ELR (cell line): Measurements from ENCODE around the gene PLCB1.
"Not testable (repeated sequence)": the region's sequence is repeated elsewhere in the genome, so short reads cannot be mapped to it uniquely, and the experiment has no call there.

Experiments used
- DNase-seq: peaks from one replicate; pipeline ENCODE4 v3.0.0-alpha.2; 2015; ENCODE audit warnings: low read depth

The PLCB1 gene

GRCh38 chr20:8131598-8132483, at the start of gene PLCB1:
TSS of gene PLCB1 (plus strand) at chr20:8132266. CDS start at chr20:8132652, 386 bp downstream.
- peak; percentile 84 for DNase-seq

- DNase-seq = no peak
These were observed 49.1 kb upstream of the PLCB1 start for GRCh38 chr20:8082989-8083388.

GRCh38 chr20:8089668-8090067, 42.4 kb upstream of the PLCB1 start:
- DNase-seq = no peak

- DNase-seq = no peak
These were observed 37.6 kb upstream of the PLCB1 start for GRCh38 chr20:8094415-8094818.

GRCh38 chr20:8094850-8095249, 37.2 kb upstream of the PLCB1 start:
- peak; percentile 57 for DNase-seq

GRCh38 chr20:8095648-8096572, 36.2 kb upstream of the PLCB1 start:
- DNase-seq = peak; percentile 55

- DNase-seq = no peak
These were observed 34.8 kb upstream of the PLCB1 start for GRCh38 chr20:8097307-8097706.

GRCh38 chr20:8104252-8104651, 27.8 kb upstream of the PLCB1 start:
- no peak for DNase-seq

- not testable (repeated sequence) for DNase-seq
These were observed 17.5 kb upstream of the PLCB1 start for GRCh38 chr20:8114612-8115011.

GRCh38 chr20:8115436-8115835, 16.6 kb upstream of the PLCB1 start:
- DNase-seq = no peak

- DNase-seq = peak; percentile 25
These were observed 15.8 kb upstream of the PLCB1 start for GRCh38 chr20:8116067-8116811.

GRCh38 chr20:8117636-8118035, 14.4 kb upstream of the PLCB1 start:
- no peak for DNase-seq

GRCh38 chr20:8118039-8118438, 14.0 kb upstream of the PLCB1 start:
- DNase-seq = no peak

- no peak for DNase-seq
These were observed 13.3 kb upstream of the PLCB1 start for GRCh38 chr20:8118760-8119159.

GRCh38 chr20:8121666-8122065, 10.4 kb upstream of the PLCB1 start:
- no peak for DNase-seq

GRCh38 chr20:8124639-8125038, 7.4 kb upstream of the PLCB1 start:
- no peak for DNase-seq

- no peak for DNase-seq
These were observed 5.9 kb upstream of the PLCB1 start for GRCh38 chr20:8126181-8126580.

GRCh38 chr20:8126841-8127378, 5.2 kb upstream of the PLCB1 start:
- DNase-seq = no peak

- DNase-seq = no peak
These were observed 4.4 kb upstream of the PLCB1 start for GRCh38 chr20:8127553-8128255.

- no peak for DNase-seq
These were observed 3.6 kb upstream of the PLCB1 start for GRCh38 chr20:8128291-8129060.
